Measurements from ENCODE around the gene PRKAR1A. TPM values are rescaled to one million over a fixed set of nuclear protein-coding genes. Genes with fewer than 3 reads are reported as not detected.

Gene PRKAR1A
- total RNA-seq, 1 donor from 2014 or later: 374 TPM

- no peak for TF ChIP-seq CTCF (IDR thresholded peaks at IDR 0.05)
- intact Hi-C loops (cut with DNase I): no loop called here
- Histone ChIP-seq H3K36me3 (peaks cover 52% of the 10 kb centered on the region), H3K27ac (peak overlapping the region; percentile 32), H3K27me3 (ENCODE audit: low read depth) (no peaks in the 10 kb centered on the region), H3K9me3 (no peaks in the 10 kb centered on the region), H3K4me1 (peaks cover 32% of the 10 kb centered on the region), H3K4me3 (no peak overlapping the region)
- DNase-seq (peak; percentile 61), ATAC-seq (peak; percentile 59 to 65)
These were observed 27.6 kb downstream of the PRKAR1A start for GRCh38 chr17:68539548-68540467.

- Histone ChIP-seq H3K4me3 (no peak overlapping the region), H3K9me3 (no peaks in the 10 kb centered on the region), H3K27ac (peak overlapping the region; percentile 69), H3K27me3 (ENCODE audit: low read depth) (no peaks in the 10 kb centered on the region), H3K4me1 (peaks cover 32% of the 10 kb centered on the region), H3K36me3 (peaks cover 41% of the 10 kb centered on the region)
- DNase-seq (no peak), ATAC-seq (no peak)
- intact Hi-C loops (cut with DNase I): no loop called here
- no peak for TF ChIP-seq CTCF (IDR thresholded peaks at IDR 0.05)
These were observed 28.8 kb downstream of the PRKAR1A start for GRCh38 chr17:68540981-68541380.

GRCh38 chr17:68541816-68542215 lies 29.6 kb downstream of the PRKAR1A start:
- no peak for TF ChIP-seq CTCF (IDR thresholded peaks at IDR 0.05)
- no peak for DNase-seq
- Histone ChIP-seq H3K4me1 (peaks cover 32% of the 10 kb centered on the region), H3K27me3 (ENCODE audit: low read depth) (no peaks in the 10 kb centered on the region), H3K36me3 (peaks cover 32% of the 10 kb centered on the region), H3K9me3 (no peaks in the 10 kb centered on the region), H3K27ac (peak overlapping the region; percentile 69), H3K4me3 (no peak overlapping the region)
- ATAC-seq: no peak
- intact Hi-C loops (cut with DNase I): no loop called here

- H3K36me3 ChIP-seq: peaks cover 22% of the 10 kb centered on the region
- ATAC-seq (peak; percentile 84 to 89), DNase-seq (no peak)
- no peak for TF ChIP-seq CTCF (IDR thresholded peaks at IDR 0.05)
- H3K4me3 ChIP-seq: no peak overlapping the region
- H3K9me3 ChIP-seq: no peaks in the 10 kb centered on the region
- H3K27ac ChIP-seq: peak overlapping the region; percentile 82
- peaks cover 32% of the 10 kb centered on the region for H3K4me1 ChIP-seq
- no peaks in the 10 kb centered on the region for H3K27me3 ChIP-seq (ENCODE audit: low read depth)
- intact Hi-C loops (cut with DNase I): no loop called here
These were observed 30.7 kb downstream of the PRKAR1A start for GRCh38 chr17:68542698-68543463.

GRCh38 chr17:68544111-68544915 lies 32.1 kb downstream of the PRKAR1A start:
- intact Hi-C loops (cut with DNase I): no loop called here
- peaks cover 12% of the 10 kb centered on the region for H3K36me3 ChIP-seq
- peaks cover 29% of the 10 kb centered on the region for H3K4me1 ChIP-seq
- ATAC-seq: no peak
- DNase-seq: no peak
- H3K27me3 ChIP-seq (ENCODE audit: low read depth): no peaks in the 10 kb centered on the region
- peak overlapping the region; percentile 82 for H3K27ac ChIP-seq
- H3K9me3 ChIP-seq: no peaks in the 10 kb centered on the region
- no peak overlapping the region for H3K4me3 ChIP-seq
- no peak for TF ChIP-seq CTCF (IDR thresholded peaks at IDR 0.05)

Data from lower lobe of right lung (tissue), 2 donors.